GM04504 (cell line): ENCODE measurements around the gene FREM1.

ENCODE experiments used
- DNase-seq: peaks from one replicate; pipeline ENCODE4 v3.0.0-alpha.2; 2012; ENCODE audit warnings: low read depth

The FREM1 gene

GRCh38 chr9:14702200-14702720 lies 208.0 kb downstream of the FREM1 start:
- no peak for DNase-seq

DNA sequence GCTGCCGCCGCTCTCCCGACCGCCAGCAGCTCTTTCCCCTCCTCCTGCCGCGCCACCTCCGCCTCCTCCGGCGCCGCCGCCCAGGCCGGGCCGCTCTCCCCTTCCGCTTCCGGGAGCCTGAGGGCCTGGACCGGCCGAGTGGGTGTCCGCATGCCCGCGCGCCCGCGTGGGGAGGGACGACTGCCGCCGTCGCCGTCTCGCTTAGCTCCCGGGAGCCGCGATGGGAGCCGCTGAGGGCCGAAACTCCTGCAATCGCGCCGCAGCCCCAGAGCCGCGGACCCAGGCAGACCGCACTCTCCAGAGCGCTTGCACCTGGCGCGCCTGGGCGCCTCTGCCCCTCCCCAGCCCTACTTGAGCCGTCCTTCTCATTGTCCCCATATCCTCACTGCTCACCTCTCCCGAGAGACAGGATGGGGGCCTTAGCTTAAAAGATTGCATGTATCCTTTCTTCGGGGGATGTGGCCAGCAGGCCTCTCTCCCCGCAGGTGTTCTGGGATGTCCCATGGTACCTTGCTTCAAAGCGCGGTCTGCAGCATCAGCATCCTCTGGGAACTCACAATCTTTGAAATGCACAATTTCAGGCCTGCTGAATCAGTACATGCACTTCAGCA lies 216.9 kb downstream of the FREM1 start, which contains the start of gene ZDHHC21:
ZDHHC21 (minus strand) TSS at position 182 of the 611 bp plus-strand sequence. CDS start 19,092 bp downstream, outside the sequence.
- DNase-seq = peak; percentile 26

- no peak for DNase-seq
Observed at GRCh38 chr9:14692470-14693250, 217.6 kb downstream of the FREM1 start.

DNA sequence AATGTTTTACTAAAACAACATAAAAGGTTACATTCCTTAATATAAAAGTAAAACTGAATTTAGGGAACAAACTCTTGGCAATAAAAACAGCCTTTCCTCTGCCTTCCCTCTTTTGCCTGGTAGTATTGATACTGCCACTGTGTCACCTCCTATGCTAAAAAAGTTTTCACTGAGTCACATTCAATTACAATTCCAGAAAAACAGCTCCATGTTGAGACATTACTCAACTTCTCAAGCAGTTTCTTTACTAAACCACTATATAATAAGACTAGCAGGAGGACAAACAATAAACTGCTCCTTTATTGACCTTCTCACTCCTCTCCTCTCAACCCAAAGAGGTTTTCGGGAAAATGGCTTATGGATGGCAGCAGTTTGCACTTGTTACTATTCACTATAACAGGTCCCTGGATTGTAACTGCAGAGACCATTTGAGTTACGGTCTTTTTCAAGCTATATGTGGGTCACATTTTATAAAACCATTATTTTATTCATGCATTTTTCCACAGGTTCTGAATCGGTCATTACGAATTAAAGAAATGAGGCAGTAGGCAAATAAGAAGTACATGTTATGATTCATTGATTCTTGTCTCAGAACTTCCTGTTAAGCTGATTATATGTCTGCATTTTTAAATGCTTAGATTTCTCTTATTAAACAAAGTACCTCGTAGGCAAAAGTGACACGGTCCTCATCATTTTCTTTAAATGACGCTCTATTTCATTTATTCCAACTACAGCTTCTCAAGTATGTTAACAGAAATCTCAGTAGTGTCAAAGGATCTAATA lies 219.1 kb downstream of the FREM1 start:
- no peak for DNase-seq

DNA sequence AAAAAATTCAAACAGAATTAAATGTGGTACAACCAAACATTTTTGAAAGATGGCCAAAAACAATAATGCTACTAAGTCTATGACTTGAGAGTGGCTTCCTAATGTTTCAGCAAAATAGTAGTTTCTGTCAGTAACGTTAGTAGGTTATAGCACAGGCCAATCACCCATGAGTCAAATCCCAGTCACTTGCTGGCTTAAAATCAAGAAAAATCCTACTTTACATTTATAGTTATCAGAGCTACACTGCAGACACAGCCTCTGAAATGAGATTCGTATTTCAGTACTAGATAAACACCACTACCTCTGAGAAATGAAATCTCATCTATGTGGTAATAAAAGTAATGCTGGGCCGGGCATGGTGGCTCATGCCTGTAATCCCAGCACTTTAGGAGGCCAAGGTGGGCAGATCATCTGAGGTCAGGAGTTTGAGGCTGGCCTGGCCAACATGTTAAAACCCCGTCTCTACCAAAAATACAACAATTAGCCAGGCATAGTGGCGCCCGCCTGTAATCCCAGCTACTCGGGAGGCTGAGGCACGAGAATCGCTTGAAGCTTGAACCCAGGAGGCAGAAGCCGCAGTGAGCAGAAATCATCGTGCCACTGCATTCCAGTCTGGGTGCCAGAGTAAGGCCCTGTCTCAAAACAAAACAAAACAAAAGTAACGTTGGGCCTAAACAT lies 223.0 kb downstream of the FREM1 start:
- peak; percentile 30 for DNase-seq

- no peak for DNase-seq
Observed at GRCh38 chr9:14686168-14686567, 224.1 kb downstream of the FREM1 start.
